Ascending aorta (tissue), 2 donors: Measurements from ENCODE around the gene POLR2L. TPM values are rescaled to one million over a fixed set of nuclear protein-coding genes. Genes with fewer than 3 reads are reported as not detected.

Experiments
- DNase-seq, 2 donors: peaks; one replicate each; pipeline ENCODE4 v3.0.0-alpha.2; 2019; ENCODE audit warnings: low spot score in 2 of 2
- H3K27ac ChIP-seq, 2 donors: fragments of 200-600 bp; sonication (generic); one replicate each; pipeline ENCODE4 v1.5.1; 2016 to 2017; ENCODE audit warnings: mild to moderate bottlenecking in 1 of 2
- H3K27me3 ChIP-seq: fragments of 200-600 bp; sonication (generic); one replicate; pipeline ENCODE4 v1.5.1; 2017
- H3K36me3 ChIP-seq, 2 donors: fragments of 200-600 bp; sonication (generic); one replicate each; pipeline ENCODE4 v1.5.1; 2016
- H3K4me1 ChIP-seq, 2 donors: fragments of 200-600 bp; sonication (generic); one replicate each; pipeline ENCODE4 v1.5.1; 2016 to 2017; ENCODE audit warnings: mild to moderate bottlenecking in 1 of 2
- H3K4me3 ChIP-seq, 2 donors: fragments of 200-600 bp; sonication (generic); one replicate each; pipeline ENCODE4 v1.5.1; 2016 to 2017; ENCODE audit warnings: mild to moderate bottlenecking in 1 of 2
- H3K9me3 ChIP-seq, 2 donors: fragments of 200-600 bp; sonication (generic); one replicate each; pipeline ENCODE4 v1.5.1; 2016
- CTCF ChIP-seq, 3 experiments: fragments of 200-600 bp in 2 of 3; fragments of 450-650 bp in 1 of 3; sonication (generic) in 2 of 3; IDR thresholded peaks; one replicate each; pipeline ENCODE4 v1.5.1; 2016 to 2019; ENCODE audit warnings: antibody characterized with exemption in 3 of 3, mild to moderate bottlenecking in 1 of 3, moderate library complexity in 1 of 3
- intact Hi-C: fragments of 100-400 bp; cut with DNase I; formaldehyde crosslinking; loops from one replicate; pipeline ENCODE4 v1.15.1; 2023
- total RNA-seq: library from RNA; depleted of rRNA; stranded (reverse); fragments of >200 nt; gene quantifications from one replicate; pipeline ENCODE4 v1.1.0, GENCODE V29; 2016

POLR2L gene
- total RNA-seq, 1 donor from 2014 or later, result 141 TPM

- no peaks in the 10 kb centered on the region for H3K9me3 ChIP-seq
- peaks cover 24 to 26% of the 10 kb centered on the region in 2 donors for H3K36me3 ChIP-seq
- H3K4me1 ChIP-seq, result peaks cover 8 to 21% of the 10 kb centered on the region in 2 donors
- H3K27me3 ChIP-seq, result no peaks in the 10 kb centered on the region
- no peak overlapping the region for H3K4me3 ChIP-seq
- no peak overlapping the region for H3K27ac ChIP-seq
- TF ChIP-seq CTCF (IDR thresholded peaks at IDR 0.05), result no peak
- intact Hi-C loops, result no loop called here
- DNase-seq, result no peak
These were observed 25.9 kb downstream of the POLR2L start for GRCh38 chr11:816433-816779.

GRCh38 chr11:815675-816432 is 26.5 kb downstream of the POLR2L start:
- DNase-seq, result no peak
- Histone ChIP-seq H3K27ac (no peak overlapping the region), H3K9me3 (no peaks in the 10 kb centered on the region), H3K36me3 (peaks cover 25 to 28% of the 10 kb centered on the region in 2 donors), H3K4me1 (peaks cover 4 to 22% of the 10 kb centered on the region in 2 donors), H3K27me3 (no peaks in the 10 kb centered on the region), H3K4me3 (no peak overlapping the region)
- intact Hi-C loops, result no loop called here
- TF ChIP-seq CTCF (IDR thresholded peaks at IDR 0.05), result no peak

- H3K27me3 ChIP-seq, result no peaks in the 10 kb centered on the region
- no peaks in the 10 kb centered on the region for H3K9me3 ChIP-seq
- peaks cover 4 to 22% of the 10 kb centered on the region in 2 donors for H3K4me1 ChIP-seq
- no peak for TF ChIP-seq CTCF (IDR thresholded peaks at IDR 0.05)
- no peak overlapping the region for H3K27ac ChIP-seq
- peaks cover 25 to 28% of the 10 kb centered on the region in 2 donors for H3K36me3 ChIP-seq
- no peak overlapping the region for H3K4me3 ChIP-seq
- intact Hi-C loops, result no loop called here
- DNase-seq, result no peak
These were observed 28.8 kb downstream of the POLR2L start for GRCh38 chr11:813456-814096.

GRCh38 chr11:813072-813455 is 29.3 kb downstream of the POLR2L start:
- no peak for TF ChIP-seq CTCF (IDR thresholded peaks at IDR 0.05)
- H3K4me1 ChIP-seq, result peaks cover 6 to 25% of the 10 kb centered on the region in 2 donors
- no peak for DNase-seq
- H3K27me3 ChIP-seq, result no peaks in the 10 kb centered on the region
- H3K27ac ChIP-seq, result no peak overlapping the region
- no peaks in the 10 kb centered on the region for H3K9me3 ChIP-seq
- H3K36me3 ChIP-seq, result peaks cover 25 to 28% of the 10 kb centered on the region in 2 donors
- H3K4me3 ChIP-seq, result no peak overlapping the region
- intact Hi-C loops, result no loop called here

GRCh38 chr11:812390-812789 is 29.9 kb downstream of the POLR2L start:
- intact Hi-C loops, result no loop called here
- Histone ChIP-seq H3K9me3 (no peaks in the 10 kb centered on the region), H3K27ac (no peak overlapping the region), H3K4me3 (no peak overlapping the region), H3K4me1 (peaks cover 6 to 25% of the 10 kb centered on the region in 2 donors), H3K27me3 (no peaks in the 10 kb centered on the region), H3K36me3 (peaks cover 25 to 28% of the 10 kb centered on the region in 2 donors)
- no peak for DNase-seq
- no peak for TF ChIP-seq CTCF (IDR thresholded peaks at IDR 0.05)
